HG03432 (cell line): ENCODE results near the gene PEMT.
A peak's percentile ranks its signal among the peaks of the same experiment; 100 is the strongest.
"Not testable (repeated sequence)": the region's sequence is repeated elsewhere in the genome, so short reads cannot be mapped to it uniquely, and the experiment has no call there.

ENCODE experiments used
- ATAC-seq: cut with Tn5 transposase; IDR thresholded peaks from one replicate; pipeline ENCODE4 v1.9.1; 2021; ENCODE audit warnings: mild to moderate bottlenecking, moderate library complexity; ENCODE audit not compliant: unreplicated experiment

PEMT gene

DNA sequence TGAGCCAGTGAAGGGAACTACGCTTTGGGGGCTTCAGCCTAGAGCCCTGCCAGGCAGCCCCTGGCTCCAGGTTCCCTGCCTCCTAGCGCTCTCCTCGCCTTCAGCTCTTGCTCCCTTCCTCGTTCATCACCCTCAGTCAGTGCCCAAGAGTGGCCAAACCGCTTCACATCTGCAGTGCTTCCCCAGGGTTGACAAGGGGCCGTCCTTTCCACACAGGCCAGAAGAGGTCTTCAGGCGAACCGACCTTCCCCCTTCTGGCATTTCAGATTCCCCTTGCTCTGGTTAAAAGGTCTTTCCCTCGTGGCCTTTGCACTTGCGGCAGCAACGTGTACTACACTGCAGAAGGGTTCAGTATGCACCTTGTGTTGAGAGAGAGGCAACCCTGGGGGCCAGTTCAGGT is 99.4 kb downstream of the PEMT start:
- ATAC-seq: no peak

GRCh38 chr17:17491546-17491988 is 99.9 kb downstream of the PEMT start:
- no peak for ATAC-seq

DNA sequence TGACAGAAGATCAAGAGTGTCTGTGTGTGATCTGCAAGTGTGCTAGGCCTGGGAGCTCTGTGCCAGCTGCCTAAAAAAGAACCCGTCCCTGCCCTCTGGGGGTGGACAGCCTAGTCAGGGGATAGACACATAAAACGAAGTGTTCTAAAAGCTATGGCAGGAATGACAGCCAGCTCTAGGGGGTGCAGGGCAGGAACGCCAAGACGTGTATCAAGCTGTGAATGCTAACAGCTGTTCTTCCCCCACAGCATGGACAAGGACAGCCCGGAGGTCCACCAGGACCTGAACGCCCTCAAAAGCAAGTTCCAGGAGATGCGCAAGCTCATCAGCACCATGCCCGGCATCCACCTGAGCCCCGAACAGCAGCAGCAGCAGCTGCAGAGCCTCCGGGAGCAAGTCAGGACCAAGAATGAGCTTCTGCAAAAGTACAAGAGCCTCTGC is 100.5 kb downstream of the PEMT start:
- ATAC-seq: no peak

- ATAC-seq: no peak
These were observed 103.5 kb downstream of the PEMT start for GRCh38 chr17:17487998-17488397.

DNA sequence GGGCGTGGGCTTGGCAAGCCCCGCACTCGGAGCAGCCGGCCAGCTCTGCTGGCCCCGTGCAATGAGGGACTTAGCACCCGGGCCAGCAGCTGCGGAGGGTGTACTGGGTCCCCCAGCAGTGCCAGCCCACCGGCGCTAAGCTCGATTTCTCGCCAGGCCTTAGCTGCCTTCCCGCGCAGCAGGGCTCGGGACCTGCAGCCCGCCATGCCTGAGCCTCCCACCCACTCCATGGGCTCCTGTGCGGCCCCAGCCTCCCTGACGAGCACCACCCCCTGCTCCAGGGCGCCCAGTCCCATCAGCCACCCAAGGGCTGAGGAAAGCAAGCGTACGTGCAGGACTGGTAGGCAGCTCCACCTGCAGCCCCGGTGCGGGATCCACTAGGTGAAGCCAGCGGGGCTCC is 105.1 kb downstream of the PEMT start:
- ATAC-seq: not testable (repeated sequence)

DNA sequence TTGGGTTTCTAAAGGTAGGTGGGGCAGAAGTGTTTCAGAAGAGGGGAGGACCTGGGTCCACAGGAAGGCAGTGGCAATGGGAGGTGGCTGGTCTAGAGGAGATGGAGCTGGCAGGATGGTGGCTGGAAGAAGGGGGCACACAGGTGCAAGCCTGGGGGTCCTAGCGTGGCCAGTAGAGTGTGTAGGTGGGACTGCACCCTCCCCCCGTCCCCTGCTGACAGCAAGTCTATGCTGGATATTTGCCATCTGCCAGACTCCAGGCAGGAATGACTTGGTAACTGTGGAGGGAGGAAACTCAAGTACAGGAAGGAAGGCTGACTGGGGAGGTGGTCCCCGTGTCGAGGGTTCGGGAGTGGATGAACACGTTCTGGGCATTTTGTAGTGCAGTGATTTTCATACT is 106.1 kb downstream of the PEMT start:
- no peak for ATAC-seq

GRCh38 chr17:17484451-17484899 is 107.0 kb downstream of the PEMT start:
- ATAC-seq: no peak

DNA sequence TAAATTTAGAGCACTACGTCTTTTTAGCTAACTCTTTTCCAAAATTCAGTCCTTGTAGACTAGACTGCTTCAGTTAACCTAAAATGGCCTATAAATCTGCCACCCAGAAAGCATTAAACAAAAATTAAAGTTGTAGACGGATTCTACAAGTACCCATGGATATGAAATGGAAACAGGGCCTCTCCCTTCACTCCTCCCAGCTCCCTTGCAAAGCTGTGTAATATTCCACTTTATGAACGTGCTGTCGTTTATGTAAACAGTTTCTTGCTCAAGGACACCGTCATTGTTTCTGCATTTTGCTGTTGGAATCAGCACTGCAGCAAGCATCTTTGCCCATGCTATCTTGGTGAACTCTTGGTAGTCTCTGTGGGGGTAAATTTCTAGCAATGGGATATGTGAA is 109.6 kb downstream of the PEMT start:
- ATAC-seq: no peak

DNA sequence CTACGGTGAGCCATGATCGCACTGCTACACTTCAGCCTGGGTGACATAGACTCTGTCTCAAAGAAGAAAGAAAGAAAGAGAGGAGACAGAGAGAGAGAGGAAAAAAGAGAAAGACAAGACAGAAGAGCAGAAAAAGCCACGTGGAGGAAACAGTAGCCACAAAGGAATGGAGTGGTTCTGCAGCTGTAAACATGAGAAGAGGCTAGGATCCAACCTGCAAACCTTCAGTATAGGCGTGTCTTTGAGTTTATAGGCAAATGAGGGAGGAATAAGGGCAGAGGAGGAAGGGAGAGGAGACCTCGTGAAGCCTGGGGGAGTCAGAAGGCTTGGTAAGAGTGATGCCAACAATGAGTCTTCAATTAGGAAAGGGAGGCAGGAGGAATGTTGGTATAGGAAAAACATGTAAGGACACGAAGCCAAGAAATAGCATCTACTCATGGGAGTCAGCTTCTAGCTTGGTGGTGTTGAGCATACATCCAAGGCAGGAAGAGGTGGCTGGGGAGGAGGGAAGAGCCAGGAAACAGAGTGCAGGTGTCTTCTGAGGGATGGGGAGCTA is 110.8 kb downstream of the PEMT start:
- no peak for ATAC-seq

GRCh38 chr17:17479209-17479608 is 112.3 kb downstream of the PEMT start:
- no peak for ATAC-seq

DNA sequence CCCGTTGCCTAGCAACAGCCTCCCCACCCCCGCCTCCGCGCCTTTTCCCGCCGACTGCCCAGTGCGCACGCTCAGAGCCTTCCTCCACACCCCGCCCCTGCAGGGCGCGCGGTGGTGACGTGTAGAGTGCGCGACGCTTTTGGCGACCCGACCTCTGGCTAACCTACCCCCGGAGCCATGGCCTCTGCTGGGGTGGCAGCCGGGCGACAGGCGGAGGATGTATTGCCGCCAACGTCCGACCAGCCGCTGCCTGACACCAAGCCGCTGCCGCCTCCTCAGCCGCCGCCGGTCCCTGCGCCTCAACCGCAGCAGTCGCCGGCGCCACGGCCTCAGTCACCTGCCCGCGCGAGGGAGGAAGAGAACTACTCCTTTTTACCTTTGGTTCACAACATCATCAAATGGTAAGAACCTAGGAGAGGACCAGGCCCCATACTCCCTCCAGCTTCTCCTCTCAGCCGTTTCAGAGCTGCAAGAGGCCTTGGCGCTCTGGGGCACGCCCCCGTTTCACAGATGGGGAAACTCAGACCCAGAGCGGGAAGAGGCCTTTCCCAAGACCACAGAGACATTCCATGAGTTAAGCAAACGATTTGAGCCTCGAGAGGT is 114.5 kb downstream of the PEMT start, which contains the start of gene MED9:
Gene MED9 (plus strand): TSS at position 136 of the 603 bp plus-strand sequence. CDS start 42 bp downstream, at position 178.
- ATAC-seq: peak; percentile 88

DNA sequence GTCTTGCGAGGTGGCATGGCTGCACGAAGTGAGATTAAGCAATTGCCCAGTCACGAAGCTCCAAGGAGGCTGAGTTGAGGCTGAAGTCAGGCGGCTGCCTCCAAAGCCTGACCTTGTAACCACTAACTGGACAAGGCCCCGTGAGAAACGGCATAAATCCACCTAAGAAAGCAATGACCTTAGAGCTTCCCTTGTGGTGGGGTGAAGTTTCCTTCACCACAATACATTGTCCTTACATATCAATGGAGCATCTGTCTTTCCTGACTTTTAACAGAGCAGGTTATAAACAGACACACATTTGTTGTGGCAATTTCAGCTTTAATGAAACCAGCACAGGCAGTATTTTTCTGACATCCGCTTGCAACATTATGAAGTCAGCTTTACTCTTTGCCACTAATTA is 117.2 kb downstream of the PEMT start:
- no peak for ATAC-seq

DNA sequence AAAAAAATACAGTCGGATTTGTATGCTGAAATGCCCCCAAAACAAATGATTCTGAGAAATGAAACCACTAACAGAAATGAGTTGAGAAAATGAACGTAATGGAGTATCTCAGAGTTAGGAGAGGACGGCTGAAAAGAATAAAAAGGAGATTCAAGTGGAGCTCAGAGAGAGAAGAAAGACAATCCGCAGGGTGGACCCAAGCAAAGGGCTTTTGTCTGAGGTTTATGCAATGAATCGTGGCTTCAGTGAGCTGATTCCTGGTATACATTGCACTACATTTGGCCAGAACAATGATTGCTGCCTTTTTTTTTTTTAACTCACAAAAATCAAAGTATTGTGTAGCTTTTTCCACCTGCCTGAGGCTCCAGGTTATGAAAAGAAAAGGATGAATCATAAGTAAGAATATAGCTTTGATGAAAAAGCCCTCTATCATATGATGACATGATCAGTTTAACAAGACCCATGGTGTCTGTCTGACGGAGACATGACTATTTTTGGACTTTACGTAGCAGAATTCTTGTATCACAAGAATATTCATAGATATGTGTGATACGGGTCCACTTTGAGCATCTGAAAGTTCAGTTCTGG is 119.1 kb downstream of the PEMT start:
- no peak for ATAC-seq

- no peak for ATAC-seq
These were observed 121.5 kb downstream of the PEMT start for GRCh38 chr17:17469996-17470395.

GRCh38 chr17:17469358-17469757 is 122.2 kb downstream of the PEMT start:
- ATAC-seq: no peak

DNA sequence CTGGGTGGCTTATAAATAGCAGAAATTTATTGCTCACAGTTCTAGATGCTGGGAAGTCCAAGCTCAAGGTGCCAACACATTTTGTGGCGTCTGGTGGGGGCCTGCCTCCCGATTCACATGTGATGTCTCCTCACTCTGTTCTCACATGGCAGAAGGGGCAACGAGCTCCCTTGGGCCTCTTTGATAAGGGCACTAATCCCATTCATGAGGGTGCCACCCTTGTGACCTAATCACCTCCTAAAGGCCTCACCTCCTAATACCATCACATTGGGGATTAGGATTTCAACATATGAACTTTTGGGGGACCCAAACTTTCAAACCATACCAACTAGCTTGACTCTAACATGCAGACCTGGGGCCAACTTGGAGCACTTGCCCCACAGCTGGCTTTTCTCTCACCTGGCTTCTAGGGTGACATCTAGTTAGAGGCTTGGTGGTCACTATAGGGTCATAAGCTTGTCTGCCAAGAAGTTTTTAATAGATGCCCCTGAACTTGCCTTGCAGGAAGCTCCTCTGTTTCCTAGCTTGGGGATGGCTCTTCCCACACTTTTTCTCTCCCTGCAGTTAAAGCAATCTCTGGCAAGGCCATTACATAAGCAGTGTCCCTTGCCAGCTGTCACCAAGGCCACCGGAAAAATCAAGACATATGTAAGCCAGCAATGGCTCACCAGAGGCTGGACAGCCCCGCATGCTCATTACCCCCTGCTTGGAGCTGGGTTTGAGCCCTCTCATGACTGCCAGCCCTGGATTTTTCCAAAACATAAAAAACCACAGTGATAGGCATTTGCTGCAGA is 123.1 kb downstream of the PEMT start:
- no peak for ATAC-seq

DNA sequence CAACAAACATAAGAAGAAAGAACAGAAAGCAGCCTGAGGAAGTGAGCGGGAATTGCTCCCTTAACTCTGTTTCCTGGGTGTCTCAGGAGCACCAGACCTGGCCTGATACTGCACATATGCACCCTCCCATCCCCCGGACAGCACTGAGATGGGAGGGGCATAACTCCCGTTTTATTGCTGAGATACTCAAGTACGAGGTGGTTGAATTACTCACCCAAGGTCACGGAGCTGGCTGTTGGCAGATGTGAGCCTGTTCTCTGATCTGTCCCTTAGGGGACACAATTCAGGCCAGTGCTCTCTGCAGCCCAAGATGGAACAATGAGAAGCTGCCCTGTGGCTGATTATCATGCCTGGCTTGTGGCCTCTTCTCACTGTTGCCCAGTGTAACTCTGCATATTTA is 123.8 kb downstream of the PEMT start:
- no peak for ATAC-seq

- no peak for ATAC-seq
These were observed 124.5 kb downstream of the PEMT start for GRCh38 chr17:17467016-17467415.

- ATAC-seq: no peak
These were observed 125.0 kb downstream of the PEMT start for GRCh38 chr17:17466511-17466910.

DNA sequence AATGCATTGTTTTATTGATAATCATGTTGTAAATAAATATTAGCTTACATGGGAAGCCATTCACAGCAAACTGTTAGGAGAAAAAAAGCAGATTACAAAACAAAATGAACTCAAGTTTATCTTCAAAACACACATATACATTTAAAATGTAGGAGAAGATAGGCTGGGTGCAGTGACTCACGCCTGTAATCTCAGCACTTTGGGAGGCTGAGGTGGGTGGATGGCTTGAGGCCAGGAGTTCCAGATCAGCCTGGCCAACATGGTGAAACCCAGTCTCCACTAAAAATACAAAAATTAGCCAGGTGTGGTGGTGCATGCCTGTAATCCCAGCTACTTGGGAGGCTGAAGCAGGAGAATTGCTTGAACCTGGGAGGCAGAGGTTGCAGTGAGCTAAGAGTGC is 125.6 kb downstream of the PEMT start:
- ATAC-seq: not testable (repeated sequence)

DNA sequence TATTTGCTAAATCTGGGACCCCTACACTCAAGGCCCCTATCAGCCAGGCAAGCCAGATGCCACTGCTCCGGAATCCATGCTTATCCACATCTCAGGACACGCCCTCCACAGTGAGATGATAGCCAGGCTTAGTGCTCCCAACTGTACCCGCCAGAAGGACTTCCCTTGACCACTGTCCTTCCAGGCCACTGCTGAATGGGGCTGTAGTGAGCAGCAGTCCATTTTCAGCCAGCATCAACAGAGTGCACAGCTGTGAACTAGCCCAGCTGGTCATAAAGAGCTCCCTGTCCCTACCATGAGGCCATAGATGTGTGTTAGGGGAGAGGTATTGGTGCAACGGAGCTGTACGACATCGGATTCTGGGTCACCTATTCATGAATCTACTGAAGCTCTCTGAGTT is 127.7 kb downstream of the PEMT start:
- ATAC-seq: no peak
